Left hindlimb (tissue), 1 donor: Measurements from ENCODE around the gene GATA6.
"Not testable (repeated sequence)": the region's sequence is repeated elsewhere in the genome, so short reads cannot be mapped to it uniquely, and the experiment has no call there.

Source experiments
- DNase-seq: peaks from one replicate; pipeline ENCODE4 v3.0.0-alpha.2; 2018

GATA6 gene

DNA sequence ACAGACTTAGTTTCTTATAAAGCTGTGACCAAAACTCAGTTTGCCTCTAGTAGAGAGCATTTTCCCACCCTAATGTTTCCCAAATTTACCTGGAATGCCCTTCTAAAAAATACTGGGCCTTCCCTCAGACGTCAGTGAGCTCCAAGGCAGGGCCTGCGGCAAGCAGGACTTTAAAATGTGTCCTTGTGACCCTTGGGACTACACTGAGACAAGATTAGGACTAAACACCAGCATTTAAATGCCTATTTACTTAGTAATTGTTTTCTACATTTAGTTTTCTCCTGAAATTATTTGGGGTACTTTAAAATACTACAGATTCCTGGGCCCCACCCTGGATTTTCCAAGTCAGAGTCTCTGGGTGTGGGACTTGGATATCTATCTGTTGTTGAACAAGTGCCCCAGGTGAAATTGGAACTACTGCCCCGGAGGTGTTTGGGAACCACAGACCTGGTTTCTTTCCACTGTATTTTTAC lies 14.3 kb downstream of the GATA6 start:
- DNase-seq: no peak

DNA sequence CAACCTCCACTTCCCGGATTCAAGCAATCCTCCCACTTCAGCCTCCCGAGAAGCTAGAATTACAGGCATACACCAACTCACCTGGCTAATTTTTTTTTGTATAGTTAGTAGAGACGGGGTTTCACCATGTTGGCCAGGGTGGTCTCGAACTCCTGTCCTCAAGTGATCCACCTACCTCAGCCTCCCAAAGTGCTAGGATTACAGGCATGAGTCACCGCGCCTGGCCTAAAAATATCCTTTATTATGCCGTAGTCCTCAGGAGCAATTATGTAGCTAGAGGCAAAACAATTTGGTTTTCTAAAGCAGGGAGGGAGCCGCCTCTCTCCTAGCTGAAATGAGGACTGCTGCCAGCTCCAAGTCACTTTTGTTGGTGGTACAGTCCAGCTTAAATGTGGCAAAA lies 15.2 kb downstream of the GATA6 start:
- DNase-seq: not testable (repeated sequence)

DNA sequence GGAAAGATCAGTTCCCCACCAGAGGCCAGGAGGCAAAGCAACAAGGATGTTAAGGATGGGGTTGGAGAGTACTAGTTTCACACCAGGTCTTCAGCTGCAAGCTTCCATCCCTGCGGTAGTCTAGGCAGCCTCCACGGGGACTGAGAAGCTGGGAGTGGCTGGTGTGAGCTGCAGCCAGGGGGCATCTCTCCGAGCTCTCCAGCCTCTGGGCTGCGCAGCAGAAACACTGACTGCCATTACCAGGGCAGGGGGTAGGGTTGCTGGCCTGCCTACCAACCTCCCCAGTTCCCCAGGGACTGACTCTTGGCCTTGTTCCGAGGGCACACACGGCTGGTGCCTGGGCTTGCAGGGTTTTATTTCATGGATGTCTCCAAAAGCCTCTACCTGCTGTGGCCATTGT lies 15.9 kb downstream of the GATA6 start:
- DNase-seq: no peak

DNA sequence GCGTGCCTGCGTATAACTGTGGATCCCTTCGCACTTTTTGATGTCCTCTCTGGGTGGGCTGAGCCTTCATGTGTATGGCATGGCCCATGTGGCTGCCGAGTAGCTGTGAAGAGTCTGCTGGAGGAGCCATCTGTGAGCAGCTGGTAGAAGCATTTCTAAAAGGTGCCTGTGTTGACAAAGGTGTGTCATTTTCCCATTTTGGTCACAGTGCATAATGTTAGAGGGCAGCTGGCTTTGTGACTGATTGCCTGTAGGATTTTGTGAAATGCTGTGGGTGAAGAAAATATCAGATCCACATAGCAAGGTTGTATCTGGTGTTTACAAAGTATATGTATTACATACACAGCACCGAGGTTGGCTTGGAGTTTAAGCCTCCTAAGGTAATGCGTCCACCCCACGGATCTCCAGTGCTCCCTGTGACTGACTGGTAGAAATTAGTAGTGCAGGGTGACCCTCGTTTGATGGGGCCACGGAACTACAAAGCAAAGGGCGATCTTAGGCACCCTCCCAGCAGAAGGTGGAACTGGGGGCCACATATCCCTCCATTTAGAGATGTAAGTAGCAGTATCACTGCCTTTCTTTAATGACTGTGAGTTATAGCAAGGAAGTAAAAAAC lies 16.5 kb downstream of the GATA6 start:
- no peak for DNase-seq

DNA sequence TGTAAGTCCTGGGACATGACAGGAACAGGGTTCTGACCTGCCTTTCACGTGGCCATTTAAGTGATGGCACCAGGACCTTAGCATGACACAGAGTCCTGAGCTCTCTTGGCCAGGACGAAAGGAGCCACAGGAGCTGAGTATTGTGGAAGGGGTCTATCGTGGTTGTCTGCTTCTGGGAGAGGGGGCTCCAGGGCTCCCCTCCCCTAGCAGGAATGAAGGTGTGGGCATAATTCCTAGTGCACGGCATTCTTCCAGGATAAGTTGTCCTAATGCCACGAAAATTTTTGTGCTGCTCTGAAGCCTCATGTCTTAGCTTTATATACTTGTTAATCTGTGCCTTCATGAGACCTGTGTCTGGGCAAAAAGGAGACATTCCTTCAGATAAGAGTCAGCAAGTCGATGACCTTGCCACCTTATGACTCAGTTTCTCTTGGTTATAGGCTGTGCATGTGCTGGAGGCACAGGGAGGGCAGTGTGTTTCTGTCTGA lies 17.1 kb downstream of the GATA6 start:
- DNase-seq: no peak

DNA sequence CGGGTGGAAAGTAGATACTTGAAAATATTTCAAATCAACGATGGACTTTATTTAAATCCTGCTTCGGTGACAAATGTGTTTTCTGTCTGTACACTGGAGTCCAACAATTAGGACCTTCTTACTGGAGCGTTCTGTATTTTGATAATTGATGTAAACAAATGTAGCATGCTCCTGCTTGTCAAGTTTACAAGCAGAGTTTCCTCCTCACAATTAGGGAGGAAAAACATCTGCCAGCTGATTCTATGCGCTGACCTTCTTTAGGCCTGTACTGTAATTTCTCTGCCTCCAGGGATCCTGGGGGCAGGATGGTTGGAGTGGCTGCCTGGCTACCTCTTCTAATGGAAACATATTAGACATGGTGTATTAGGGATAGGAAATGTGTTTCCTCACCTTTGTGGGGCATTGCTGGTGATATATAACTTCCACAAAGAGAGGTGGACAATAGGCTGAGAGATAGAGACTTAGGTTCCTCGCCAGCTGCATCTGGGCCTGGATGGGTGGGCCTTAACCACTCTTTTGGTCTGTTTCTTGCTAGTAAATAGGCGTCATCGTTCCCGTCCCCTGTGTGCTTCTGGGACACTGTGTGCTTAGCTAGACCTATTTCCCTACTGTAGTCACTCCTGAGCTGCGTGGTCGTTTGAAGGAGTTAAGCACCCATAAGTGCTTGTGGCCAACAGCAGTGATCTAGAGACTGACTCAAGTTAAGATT lies 19.3 kb downstream of the GATA6 start:
- DNase-seq: no peak

DNA sequence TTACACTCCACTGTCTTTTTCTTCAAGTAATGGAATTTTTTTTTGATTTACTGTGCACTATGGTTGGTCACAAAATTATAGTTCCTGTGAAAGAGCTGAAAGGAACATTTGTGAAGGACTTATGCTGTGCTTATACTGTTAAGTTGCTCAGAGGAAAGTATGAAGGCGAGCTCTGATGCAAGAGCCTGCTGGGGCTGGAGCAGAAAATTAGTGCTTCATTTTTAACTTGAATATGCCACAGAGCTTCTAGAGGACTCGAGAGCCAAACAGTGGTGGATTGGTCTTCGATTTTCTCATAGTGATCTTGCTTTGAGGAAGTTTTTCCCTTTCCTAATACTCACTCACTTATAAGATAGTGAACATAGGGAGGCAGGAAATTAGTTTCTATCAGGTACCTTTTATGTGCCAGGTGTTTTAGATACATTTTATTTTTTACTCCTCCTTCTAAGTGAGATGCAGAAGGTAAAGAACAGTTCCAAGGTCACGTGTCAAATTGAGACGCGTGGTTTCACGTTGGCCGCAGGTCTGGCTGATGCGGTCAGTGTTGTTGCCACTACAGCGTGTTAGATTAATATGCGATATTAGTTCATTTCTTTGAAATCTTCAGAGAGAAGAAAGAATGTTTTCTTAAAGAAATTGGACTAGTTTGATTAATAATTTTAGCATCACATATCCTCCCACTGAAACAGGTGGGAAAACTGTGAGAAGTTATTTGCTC lies 20.2 kb downstream of the GATA6 start:
- DNase-seq: no peak

DNA sequence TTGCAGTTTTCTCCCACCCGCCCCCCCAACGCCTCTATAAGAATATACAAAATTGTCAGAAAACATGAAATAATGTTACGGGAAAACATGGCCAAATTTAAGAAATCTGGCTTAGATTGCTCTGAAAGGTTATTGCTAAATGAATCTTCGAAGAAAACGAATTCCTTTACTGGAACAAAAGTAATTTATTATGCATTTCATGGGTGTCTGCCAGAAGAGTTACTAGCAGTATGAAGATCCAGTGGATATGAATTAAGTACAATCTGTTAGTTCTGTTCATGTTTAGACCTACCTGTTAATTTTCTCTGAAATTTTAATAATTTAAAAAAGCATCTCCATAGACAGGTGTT lies 21.9 kb downstream of the GATA6 start:
- DNase-seq: no peak

DNA sequence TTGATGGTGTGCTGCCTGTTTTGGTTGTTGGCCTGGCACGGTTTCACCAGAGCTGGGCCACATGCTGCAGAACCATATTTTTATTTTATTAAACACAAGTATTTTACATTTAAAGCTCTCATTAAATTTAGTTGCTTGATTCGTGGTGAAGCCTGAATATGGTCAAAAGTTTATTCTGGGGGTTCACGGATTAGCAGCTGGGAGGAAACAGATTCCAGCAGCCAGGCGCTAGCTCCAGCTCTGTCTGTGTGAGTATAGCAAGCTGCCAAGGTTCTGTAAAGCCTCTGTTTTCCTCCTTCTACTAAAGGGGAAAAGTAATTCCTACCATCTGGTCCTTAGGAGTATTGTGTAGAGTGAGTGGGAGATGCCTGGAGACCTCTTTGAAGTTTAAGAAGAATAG lies 22.5 kb downstream of the GATA6 start:
- no peak for DNase-seq

DNA sequence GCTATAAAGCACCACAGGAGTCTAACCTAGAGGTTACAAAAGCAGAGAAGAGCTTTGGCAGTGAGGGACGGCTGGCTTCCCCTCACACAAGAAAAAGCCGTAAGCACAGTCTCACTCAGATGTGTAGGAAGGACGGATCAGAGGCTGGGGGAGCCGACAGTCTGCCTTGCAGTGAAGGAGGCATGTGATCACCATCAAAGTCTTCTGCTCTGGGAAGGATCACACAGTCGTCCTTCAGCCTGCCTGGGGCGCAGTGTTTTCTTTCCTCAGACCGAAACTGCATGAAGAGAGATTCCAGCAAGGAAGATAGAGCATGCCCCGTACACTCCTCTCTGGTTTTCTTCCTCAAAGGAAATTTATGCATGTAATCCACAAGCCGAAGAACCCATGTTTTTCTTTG lies 24.1 kb downstream of the GATA6 start:
- DNase-seq: no peak

DNA sequence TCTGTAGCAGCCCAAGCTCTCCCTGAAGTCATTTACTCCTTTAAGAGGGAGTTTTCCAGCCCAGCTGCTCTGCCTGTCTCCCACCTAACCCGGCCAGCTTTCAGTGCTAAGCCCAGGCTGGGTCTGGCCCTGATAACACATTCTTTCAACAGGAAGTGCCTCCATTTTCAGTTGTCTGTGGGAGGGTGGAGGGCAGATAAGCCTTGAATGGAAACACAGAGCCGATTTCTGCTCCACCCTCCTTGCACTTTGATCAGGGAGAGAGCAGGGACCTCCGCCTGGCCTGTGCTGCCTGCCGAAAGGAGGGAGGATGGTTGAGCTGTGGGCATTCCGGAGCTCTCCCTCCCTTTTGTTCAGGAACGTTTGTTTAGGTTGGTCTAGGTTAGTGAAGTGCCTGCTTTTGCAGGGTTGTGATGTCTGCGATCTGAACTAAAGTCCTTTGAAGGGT lies 24.8 kb downstream of the GATA6 start:
- no peak for DNase-seq

DNA sequence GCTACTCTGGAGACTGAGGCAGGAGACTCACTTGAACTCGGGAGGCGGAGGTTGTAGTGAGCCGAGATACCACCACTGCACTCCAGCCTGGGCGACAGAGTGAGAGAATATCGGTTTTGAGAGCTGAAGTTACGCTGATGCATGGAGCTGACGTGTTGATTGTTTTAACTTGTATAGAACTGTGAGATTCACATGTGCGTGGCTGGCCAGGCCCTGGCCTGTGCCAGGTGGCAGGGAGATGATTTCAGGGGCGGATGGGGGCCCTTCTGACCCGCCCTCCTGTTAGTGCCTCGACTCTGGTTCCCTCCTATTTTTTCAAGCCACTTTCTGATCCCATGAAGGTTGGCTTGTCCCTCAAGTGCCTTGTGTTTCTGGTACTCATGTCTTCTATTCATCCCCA lies 25.7 kb downstream of the GATA6 start:
- DNase-seq: no peak

DNA sequence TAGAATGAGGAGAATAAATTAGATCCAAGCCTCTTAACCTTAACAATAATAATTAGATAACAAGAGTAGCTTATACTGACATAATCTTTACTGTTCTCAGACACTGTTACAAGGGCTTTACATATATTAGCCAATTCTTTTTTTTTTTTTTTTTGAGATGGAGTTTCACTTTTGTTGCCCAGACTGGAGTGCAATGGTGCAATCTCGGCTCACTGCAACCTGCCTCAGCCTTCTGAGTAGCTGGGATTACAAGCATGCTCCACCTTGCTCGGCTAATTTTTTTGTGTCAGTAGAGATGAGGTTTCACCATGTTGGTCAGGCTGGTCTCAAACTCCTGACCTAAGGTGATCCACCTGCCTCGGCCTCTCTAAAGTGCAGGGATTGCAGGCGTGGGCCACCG lies 27.6 kb downstream of the GATA6 start:
- DNase-seq: not testable (repeated sequence)

DNA sequence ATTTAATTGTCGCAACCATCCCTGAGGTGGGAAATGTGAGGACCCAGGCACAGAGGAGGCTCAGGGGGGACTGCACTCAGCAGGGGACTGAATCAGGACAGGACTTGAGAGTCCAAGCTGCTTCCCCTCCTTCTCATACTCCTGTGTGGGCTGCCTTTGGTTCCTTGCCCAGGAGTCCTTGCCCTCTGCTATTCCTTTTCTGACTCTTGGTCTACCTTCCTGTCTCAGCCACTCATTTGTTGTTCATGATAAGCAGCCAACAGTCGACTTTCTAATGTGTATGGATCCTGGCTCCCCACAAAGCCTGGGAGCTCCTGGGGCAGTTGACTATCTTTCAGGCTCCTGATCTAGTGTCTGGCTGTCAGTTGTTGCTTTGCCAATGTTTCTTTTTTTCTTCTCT lies 28.3 kb downstream of the GATA6 start:
- DNase-seq: no peak

DNA sequence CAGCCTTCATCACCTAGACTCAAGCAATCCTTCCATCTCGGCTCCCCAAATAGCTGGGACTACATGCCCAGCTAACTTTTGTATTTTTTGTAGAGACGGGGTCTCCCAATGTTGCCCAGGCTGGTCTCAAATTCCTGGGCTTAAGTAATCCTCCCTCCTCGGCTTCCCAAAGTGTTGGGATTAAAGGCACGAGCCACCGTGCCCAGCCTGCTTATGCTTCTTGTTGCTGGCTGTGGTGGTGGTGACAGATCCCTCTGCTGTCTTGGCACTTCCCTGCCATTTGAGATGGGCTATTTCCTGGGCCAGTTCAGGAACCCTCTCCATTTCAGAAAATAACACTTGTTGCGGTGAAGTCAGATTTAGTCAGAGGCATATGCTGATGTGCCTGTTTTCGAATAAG lies 28.8 kb downstream of the GATA6 start:
- DNase-seq: no peak

DNA sequence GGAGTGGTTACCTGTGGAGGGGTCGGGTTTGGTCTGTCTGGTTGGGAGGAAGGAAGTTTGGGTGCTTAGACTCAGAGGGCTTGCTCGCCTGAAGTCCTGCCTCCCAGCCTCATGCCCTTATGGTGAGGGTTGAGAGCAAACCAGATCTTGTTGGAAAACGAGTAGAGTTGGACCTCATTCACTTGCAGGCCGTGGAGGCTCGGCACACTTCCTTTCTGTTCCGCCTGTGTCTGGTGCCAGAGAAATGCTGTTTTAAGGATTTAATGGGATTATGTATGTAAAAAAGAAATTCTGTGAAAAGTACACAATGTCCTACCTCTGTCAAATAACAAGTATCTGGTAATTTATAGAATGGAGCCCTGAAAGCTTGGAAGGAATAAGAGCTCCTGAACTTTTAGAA lies 29.6 kb downstream of the GATA6 start:
- DNase-seq: no peak

DNA sequence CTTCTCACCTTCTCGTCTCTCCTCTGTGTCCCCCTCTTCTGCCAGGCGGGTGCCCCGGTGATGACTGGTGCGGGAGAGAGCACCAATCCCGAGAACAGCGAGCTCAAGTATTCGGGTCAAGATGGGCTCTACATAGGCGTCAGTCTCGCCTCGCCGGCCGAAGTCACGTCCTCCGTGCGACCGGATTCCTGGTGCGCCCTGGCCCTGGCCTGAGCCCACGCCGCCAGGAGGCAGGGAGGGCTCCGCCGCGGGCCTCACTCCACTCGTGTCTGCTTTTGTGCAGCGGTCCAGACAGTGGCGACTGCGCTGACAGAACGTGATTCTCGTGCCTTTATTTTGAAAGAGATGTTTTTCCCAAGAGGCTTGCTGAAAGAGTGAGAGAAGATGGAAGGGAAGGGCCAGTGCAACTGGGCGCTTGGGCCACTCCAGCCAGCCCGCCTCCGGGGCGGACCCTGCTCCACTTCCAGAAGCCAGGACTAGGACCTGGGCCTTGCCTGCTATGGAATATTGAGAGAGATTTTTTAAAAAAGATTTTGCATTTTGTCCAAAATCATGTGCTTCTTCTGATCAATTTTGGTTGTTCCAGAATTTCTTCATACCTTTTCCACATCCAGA lies 31.3 kb downstream of the GATA6 start:
- no peak for DNase-seq

DNA sequence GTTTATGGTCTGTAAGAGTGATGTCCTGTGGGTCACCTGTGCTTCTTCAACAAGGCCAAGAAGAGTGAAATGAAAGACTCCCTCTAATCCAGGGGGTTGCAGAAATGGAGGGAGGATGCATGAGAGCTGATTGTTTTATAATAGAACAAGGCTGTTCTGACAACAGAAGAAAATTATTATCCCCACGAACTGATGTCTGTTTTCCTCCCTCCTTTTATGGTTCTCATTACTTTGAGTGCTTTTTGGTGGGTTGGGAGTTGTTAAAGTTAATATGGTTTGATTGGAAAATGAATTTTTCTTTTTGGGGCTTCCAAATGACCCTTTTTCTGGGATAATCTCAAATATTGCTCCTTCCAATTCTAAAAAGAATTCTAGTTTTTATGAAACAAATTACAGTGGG lies 33.6 kb downstream of the GATA6 start:
- no peak for DNase-seq

DNA sequence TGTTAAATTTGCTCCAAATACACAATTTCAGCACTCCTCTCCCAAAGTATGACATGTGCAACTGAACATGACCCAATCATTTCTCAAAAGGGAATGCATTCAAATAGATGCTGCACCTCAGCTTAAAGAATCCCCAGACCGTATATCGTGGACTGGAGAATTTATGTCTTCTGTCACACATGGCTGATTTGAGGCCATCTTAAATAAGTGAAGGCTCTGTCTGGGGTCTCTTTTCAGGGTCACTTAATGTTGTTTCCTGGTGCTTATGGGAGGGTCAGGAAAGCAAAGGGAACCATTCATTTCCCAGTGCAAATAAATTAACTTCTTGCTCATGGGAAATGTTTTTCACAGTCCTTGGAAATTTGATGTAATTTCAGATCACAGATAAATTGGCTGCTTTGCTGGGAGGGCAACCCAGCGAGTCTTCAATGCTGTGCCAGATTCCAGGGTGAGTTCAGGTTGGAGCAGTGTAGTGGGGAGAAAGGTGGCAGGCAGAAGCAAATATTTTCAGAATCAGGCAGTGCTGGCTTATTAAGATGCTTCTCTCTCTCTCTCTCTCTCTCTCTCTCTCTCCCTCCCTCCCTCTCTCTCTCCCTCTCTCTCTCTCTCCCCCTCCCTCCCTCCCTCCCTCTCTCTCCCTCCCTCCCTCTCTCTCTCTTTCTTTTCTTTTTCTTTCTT lies 34.3 kb downstream of the GATA6 start:
- no peak for DNase-seq

DNA sequence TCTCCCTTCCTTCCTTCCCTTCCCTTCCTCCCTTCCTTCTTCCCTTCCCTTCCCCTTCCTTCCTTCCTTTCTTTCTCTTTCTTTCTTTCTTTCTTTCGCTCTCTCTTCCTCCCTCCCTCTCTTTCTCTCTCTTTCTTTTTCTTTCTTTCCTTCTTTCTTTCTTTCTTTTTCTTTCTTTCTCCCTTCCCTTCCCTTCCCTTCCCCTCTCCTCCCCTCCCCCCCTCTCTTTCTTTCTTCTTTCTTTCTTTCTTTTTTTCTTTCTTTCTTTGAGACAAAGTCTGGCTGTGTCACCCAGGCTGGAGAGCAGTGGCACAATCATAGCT lies 34.8 kb downstream of the GATA6 start:
- no peak for DNase-seq

DNA sequence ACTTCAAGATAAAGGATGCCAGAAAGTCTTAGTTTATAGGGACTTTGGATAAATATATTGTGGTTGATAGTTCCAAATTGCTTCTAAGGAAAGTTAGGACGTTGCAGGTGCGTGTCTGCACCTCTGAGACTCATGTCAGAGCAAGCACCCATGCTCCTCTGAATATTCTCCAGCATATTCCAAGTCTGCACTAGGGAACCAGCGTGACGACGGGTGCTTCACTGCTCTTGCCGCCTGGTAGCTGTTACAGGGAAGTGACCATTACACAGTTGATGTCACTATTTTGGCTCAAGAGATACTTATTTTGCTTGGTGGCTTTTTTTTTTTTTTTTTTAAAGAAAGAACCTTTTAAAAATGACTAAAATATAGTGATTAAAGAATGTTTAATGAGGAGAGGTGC lies 35.6 kb downstream of the GATA6 start:
- no peak for DNase-seq

DNA sequence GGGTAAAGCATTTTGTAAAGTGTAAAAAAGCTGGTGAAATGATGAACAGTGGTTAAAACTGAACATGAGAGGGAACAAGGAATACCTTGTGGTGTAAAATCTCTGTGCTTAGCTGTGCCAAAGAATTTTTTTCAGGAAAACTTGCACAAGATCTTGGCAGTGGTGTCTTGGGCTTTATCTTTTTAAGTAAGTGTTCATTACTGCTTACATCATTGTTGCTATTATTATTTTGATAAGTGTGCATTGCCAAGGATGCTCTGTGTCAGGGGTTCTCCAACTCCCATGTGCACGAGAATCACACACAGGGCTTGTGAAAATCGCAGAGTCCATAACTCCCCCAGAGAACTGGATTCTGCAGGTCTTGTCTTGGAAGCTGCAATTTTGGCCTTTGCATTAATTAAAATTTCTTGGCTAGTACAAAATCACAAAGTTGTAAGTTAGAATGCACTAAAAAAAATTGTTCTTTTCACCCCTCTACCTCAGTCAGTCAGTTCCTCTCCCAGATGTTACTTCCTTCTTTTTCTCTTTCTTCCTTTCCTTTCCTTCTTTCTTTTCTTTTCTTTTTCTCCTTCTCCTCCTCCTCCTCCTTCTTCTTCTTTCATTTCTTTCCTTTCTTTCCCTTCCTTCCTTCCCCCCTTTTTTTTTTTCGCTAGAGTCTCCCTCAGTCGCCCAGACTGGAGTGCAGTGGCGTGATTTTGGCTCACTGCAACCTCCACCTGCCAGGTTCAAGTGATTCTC lies 37.8 kb downstream of the GATA6 start:
- no peak for DNase-seq
